ENCODE data around the gene COMMD8.

The COMMD8 gene

DNA sequence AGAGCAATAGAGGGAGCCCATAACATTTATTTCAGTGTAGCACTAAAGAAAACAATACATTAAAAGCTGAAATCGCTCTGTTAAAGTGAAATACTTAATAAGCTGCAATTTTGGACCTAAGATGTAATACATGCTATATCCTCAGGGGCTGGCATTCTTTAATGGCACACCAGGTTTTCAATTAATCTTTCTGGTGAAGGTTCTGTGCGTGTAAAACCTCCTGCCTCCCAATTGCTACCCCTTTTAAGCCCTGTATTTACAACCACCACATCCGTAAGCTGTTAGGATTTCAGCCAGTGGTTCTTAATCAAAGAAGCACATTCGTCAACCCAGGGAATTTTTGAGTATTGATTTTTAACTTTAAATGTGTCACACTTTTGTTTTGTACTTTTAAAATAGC lies 7.6 kb upstream of the COMMD8 start:
- DNase-seq, result no peak

DNA sequence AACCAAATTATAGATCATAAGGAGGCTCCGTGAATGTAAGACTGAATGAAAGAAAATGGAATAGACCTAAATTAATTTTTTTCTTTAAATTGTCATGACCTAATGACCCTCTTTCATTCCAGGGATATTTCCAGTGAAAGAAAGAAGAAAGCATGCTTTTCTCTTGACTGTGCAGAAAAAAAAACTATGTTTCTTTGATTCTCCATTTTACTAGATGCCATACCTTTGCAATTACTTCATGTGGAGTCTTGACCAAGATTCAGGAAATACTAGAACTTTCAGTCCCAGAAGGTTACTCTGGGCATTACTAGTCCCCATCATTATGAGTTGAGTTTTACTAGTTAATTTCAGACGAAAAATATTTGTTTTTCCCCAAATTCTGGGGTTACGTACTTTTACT lies 6.4 kb upstream of the COMMD8 start:
- no peak for DNase-seq

DNA sequence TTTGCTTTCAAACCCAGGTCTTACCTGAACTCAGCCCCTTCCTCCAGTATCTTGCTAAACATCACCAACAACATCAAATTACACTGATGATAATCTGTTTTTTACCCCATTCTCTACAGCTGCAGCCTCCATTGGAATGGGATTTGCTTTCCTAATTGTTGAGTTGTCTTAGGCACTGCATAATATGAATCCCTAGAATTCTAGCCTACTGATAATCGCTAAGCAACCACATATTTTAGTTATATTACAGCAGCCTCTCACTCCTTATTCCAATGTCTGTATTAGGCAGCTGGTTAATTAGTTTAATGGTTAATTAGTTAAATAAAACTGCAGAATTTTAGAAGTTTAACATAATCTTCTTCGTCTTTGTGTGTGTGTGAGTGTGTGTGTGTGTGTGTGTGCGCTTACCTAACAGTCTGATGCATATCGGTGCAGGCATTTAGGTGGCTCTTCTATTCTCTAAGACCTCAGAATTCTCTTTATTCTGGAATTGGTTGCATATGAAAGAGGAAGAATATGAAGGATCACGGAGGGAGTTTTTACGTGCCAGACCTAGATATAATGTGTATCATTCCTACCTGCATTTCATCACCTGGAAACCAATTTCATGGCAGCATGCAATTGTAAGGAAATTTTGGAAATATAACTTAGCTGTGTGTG lies 5.3 kb upstream of the COMMD8 start:
- DNase-seq, result no peak

DNA sequence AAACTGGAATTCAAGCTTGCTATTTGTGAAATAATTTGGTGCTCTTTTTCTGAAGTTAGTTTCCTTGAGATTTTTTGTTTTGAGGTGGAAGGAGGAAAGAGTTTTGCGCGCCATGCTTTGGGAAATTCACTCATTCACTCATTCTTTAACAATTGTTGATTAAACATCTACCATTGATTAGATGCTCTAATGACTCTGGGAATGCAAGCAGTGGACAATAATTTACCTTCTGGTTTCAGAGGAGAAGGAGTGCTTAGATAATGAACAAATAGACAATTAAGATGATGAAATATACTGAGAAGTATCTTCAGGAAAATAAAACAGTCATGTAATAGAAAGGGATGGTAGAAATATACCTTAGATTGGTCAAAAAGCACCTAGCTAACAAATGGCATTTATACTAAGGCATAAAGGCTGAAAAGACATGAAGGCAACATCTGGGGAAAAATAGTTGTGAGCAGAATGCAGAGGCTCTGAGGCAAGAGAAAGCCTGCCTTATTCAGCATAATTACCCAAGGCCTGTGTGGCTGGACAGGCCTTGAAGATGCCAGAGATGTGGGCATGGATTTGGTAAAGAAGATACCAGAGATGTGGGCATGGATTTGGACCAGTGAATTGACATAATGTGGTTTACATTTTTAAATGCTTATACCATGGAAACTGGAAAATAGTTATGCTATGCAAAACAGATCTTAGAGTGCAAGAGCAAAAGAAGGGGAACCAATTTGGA lies 2.7 kb upstream of the COMMD8 start:
- no peak for DNase-seq

DNA sequence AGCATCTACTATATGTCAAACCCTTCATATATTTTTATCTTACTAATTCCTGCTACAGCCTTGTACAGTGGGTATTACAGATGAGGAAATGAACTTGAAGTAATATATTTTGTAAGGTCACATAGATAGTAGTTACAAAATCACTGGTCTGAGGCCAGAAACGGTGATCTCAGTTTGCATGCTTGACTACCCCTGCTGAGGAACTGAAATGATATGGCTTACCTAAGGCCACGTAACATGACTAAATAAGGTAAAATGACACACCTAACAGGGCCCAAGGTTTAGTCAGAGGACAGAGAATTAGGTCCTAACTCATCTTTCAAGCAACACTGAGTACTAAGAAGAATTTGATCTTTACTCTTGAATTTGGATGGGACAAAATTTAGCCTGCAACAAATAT lies 1.5 kb upstream of the COMMD8 start:
- no peak for DNase-seq

DNA sequence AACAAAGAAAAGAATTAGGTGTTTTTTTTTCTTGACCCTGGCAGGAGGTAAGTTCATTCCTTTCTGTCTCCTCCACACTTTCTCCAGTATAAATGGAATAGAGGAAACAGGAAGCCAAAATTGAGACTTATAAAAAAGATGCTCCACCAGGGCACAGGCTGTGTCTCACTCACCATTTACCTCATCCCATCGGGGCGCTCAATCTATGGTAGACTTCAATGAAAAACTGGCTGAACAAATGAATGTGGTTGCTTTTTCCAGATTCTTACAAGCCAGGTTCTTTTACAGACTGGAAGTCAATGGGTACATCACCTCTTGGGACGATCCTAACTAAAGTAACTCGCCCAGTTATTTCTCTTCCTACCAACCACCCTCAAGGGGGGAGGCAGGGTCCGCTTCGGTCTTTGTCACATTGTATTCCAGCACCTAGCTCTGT lies 685 bp downstream of the COMMD8 start:
- no peak for DNase-seq

DNA sequence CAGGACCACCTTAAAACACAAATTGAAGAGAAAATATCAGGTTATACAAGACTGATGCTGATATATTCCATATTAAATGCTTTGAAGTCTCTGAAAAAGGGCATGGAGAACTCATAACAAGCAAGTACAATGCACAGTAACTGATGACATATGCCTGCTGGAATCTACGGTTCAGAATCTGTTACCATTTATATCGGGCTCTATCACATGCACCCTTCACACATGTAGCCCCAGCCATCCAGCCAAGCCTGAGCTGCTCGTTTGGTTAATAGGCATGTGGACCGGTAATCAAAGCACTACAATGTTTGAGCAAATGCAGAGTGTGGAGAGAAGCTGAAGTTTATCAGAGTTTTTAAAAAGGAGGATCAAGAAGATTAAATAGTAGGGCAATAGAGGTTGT lies 11.8 kb downstream of the COMMD8 start:
- DNase-seq, result no peak

DNA sequence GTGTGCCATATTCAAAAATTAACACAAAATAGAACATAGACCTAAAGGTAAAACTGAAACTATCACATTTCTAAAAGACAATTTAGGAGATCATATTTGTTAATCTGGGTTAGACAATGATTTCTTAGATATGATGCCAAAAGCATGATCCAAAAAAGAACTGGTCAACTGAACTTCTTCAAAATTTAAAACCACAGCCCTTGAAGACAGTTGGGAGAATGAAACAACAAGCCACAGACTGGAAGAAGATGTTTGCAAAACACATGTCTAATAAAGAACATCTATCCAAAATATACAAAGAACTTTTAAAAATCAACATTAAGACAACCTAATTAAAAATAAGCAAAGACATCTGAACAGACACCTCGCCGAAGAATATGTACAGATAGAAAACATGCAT lies 19.5 kb downstream of the COMMD8 start:
- DNase-seq, result no peak

DNA sequence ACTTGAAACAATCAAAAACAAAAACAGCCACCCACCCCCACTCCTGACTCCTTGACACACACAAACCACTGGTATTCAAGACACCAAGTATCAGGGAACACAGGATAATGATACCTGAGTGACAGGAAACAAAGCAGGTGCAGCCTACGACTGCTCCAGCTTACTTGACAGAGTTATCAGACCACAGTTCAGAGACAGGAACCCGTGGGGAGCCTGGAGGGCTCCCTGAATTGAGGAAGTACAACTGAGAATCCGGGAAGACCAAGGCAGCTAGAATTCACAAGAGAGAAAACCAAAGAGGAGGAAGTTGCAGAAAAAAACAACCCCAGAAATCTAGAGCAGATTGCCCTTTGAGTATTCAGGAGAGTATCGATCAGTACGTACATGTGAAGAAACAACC lies 20.5 kb downstream of the COMMD8 start:
- no peak for DNase-seq

DNA sequence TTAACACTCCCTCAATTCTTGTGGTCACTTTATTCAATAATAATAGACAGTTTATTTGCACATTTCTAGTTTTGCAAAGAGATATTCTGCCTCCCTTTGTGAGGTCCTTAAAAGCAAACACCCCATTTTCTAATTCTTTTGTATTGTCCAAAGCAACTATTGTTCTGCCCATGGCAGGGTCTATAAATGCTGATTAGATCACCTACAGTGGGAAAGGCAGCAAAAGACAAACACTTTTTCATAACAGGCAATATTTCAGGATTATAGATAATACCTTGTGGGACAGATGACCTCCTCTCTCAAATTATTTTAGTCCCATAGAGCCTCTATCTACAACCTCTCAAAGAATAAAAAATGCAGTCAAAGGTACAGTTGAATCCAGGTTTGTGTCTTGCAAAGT lies 28.6 kb downstream of the COMMD8 start:
- no peak for DNase-seq

DNA sequence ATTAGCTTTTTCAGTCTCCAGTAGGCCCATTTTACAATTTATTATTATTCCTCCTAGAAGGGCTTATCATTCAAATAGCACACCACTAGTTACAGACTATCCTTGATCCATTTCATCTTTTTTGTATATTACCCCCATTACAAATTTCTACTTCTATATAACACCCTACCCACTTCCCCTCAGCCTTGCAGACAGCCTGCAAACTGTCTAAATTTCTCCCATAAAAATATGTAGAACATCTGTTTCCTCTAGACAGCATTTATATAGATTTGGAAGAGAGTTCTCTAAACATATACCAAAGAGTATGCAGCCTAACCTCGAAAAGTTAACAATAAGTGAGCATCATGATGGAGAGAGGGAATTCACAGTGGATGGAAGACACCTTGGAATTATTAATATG lies 30.8 kb downstream of the COMMD8 start:
- DNase-seq, result no peak

DNA sequence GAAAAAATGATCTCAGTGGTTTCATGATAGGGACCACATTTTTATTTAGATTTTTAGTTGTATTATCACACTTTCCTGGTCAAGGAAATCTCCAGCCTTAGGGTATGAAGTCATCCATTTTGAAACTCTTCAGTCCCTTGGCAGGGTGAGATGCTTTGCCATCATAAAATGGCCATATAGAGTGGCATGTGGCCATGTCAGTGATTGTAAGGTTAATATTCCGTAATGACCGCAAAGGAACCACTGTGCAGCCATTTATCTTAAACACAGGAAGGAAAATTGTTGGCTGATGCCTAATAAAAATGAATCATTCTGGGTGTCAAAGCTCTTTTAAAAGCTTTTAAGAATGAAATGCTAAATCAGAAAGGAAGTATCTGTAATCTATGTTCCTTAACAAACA lies 35.6 kb downstream of the COMMD8 start:
- DNase-seq, result no peak

DNA sequence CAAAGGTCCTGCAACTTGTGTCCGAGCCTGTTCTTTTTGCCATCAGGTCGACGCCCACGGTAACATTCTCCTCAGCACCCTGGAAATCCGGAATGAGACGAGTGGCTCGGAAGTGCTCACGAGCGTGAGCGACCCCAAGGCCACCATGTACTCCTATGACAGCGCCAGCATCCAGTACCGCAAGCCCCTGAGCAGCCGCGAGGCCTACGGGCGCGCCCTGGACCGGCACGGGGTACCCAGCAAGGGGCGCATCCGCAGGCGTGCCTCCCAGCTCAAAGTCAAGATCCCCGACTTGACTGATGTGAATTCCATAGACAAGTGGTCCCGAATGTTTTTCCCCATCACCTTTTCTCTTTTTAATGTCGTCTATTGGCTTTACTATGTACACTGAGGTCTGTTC lies 37.9 kb downstream of the COMMD8 start:
- DNase-seq, result no peak

DNA sequence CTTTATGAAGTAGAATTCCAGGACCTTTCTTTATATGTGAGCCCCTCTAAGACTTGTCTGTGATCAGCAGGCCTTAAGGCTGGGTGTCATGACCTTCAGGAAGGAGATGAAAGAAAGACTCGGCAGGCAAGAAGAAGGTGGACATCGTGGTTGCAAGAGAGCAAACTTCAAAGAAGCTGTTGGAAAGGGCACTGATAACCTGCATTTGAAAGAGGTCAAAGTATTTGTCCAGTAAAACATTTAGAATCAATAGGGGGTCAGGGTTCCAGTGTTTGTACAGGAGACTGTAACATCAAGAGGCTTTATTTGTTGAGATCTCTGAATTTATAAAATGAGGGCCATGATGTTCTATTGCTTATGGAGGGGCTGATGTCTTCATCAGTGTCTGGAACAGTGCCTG lies 44.2 kb downstream of the COMMD8 start:
- DNase-seq, result no peak

DNA sequence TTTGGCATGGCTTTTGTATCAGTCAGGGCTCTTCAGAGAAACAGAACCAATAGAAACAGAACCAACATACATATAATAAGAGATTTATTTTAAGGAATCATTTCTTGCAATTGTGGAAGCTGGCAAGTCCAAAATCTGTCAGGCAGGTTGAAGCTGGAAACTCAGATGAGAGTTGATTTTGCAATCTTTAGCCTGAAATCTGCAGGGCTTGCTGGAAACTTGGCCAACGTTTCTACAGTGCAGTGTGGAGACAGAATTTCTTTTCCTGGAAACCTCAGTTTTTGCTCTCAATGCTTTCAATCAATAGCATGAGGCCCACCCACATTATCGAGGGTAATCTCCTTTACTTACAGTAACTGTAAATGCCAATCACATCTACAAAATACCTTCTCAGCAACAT lies 45.4 kb downstream of the COMMD8 start:
- no peak for DNase-seq

DNA sequence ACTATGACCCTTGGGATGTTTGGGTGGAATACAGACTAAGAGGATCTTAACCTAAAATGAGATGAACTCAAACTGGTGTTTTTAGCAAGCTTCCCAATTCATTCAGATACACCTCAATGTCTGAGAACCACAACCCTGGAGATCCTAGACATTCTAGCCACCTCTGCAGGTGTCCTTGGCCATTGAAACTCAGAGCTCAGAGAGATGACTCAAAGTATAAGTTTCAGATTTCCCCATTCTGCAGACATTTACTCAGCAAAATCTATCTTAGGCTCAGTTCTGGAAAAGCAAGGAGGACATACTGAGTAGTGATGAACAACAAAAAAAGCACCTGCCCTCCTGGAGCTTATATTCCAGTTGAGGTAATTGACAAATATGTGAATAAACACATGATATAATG lies 47.8 kb downstream of the COMMD8 start:
- no peak for DNase-seq

DNA sequence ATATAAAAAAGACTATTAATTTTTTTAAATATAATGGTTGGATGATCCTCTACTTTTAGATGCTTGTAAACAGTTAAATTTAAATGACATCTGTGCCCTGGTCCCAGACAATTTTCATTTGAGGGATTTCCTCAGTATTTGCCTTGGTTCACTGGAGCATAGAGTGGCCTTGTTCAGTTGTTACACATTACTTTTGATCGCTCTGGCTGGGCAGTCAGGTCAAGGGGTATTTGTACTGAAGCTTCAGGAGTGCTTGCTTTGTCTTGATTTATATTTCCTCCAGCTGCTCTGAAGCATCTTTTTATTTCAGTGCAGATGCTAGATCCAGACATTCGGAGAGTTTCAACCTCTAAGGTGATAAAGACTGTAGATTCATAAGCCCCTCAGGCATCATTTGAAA lies 50.0 kb downstream of the COMMD8 start:
- DNase-seq, result no peak

DNA sequence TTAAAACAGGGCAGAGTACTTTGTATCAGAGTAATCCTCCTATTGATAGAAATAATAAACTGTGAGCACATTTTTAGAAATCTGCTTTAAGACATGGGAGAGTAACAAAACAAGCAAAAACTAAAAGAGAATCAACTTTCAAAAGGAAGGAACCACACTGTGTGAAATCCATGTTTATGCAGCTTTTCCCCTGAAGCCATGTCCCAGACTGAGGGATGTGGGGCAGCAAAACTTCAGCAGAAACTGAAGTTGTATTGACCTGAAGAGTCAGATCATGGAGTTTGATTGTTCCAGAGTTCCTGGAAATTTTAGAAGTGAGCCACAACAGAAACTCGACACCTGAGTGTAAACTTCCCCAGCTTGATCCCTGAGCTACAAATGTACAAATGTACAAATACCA lies 53.2 kb downstream of the COMMD8 start:
- no peak for DNase-seq

DNA sequence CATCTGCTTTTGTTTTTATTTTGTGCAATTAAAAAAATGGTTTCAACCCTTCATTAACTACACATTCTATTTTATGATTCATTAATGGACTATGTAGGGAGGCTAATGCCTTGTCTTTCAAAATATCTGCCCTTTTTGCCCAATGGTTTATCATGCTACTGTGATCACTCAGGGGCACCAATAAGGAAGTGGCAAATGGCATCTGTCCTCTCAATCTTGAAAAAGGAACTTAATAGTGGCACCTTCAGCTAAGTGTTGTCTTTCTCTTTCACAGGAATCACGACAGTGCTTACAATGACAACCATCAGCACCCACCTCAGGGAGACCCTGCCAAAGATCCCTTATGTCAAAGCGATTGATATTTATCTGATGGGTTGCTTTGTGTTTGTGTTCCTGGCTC lies 57.1 kb downstream of the COMMD8 start:
- DNase-seq, result no peak
